Left lobe of liver (tissue), 2 donors: ENCODE results near the gene SLC22A31. TPM values are rescaled to one million over a fixed set of nuclear protein-coding genes. Genes with fewer than 3 reads are reported as not detected.
"Not testable (repeated sequence)": the region's sequence is repeated elsewhere in the genome, so short reads cannot be mapped to it uniquely, and the experiment has no call there.

ENCODE experiments used
- ATAC-seq: fragments of 200-7000 bp; cut with Tn5 transposase; one replicate; pipeline ENCODE4 v1.9.1; 2020; ENCODE audit warnings: mild to moderate bottlenecking, moderate library complexity
- DNase-seq: peaks from one replicate; pipeline ENCODE4 v3.0.0-alpha.2; 2020; ENCODE audit warnings: low spot score
- total RNA-seq: library from RNA; stranded (reverse); gene quantifications from one replicate; pipeline ENCODE4 v1.2.1, GENCODE V29; 2021
- donor health status: DM: no; HTN: no; CAD: no; lungs with moderate emphysema.
- donor health status: DM: no; HTN: yes; CAD: no.

SLC22A31 gene
- total RNA-seq, 1 donor from 2014 or later = 0.30 TPM

DNA sequence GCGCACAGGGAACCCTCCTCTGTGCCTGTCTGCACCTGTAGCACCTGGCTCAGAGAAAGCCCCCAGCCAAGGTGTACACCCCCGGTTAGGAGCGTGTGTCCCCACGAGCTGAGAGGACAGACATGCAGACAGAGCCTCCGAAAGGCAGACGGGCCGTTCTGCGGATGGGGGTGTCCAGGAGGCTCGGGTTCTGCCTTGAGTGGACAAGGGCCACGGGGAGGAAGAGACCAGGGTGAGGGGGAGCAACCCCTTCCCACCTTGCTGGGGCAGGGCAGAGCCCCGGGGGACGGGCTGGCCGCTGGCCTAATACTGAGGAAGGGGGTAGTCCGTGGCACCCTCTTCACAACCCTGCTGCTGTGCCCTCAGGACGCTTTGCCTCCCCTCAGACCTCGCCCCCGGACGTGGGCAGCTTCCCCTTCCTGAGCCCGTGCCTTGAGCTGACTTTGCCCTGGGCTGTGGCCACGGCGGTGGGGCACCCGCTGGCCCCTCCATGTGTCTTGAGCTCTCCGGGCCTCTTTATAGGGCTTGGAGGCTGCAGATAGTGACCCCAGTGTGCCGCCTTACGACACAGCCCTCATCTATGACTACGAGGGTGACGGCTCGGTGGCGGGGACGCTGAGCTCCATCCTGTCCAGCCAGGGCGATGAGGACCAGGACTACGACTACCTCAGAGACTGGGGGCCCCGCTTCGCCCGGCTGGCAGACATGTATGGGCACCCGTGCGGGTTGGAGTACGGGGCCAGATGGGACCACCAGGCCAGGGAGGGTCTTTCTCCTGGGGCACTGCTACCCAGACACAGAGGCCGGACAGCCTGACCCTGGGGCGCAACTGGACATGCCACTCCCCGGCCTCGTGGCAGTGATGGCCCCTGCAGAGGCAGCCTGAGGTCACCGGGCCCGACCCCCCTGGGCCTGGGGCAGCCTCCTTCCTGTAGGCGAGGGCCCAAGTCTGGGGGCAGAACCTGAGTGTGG is 5.7 kb downstream of the SLC22A31 start:
- DNase-seq (no peak), ATAC-seq (no peak)

DNA sequence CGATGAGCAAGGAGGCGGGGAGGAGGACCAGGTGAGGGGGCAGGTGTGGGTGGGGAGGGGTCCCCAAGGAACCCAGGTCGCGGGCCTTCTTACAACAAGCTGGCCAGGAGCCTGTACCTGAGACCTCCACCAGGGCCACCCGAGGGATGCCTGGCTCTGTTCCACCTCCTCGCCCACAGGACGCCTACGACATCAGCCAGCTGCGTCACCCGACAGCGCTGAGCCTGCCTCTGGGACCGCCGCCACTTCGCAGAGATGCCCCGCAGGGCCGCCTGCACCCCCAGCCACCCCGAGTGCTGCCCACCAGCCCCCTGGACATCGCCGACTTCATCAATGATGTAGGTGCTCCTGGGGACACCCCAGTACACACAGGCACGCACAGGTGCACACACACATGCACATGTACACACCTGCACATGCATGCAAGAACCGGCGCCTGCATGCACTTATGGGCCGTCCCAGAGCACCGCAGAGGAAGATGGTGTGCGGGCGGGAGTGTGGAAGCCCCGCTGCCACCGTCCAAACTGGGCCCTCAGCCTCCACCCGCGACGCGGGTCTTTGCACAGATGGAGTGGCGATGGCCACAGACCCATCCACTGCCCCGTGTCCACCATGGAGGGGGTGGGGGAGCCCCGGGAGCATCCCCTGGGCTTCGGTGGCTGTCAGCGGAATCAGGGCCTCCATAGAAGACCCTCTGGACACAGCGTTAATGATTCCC is 6.6 kb downstream of the SLC22A31 start:
- ATAC-seq = no peak
- DNase-seq = no peak

DNA sequence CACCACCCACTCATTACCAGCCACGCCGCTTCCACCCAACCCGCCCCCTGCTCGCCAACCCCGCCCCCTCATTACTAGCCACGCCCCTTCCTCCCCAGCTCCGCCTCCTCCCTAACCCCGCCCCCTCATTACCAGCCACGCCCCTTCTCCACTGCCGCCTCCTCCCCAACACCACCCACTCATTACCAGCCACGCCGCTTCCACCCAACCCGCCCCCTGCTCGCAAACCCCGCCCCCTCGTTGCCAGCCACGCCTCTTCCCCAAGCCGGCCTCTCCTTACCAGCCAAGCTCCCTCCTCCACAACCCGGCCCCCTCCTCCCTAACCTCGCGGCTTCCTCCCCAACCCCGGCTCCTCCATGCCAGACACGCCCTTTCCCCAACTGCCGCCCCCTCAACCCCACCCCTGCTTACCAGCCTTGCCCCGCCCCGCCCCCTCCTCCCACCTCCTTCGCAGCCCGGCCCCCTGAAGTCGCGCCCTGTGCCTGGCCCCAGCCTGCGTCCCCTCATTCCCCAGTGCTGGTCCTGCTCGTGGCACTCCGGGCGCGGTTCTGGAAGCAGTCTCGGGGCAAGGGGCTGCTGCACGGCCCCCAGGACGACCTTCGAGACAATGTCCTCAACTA is 7.3 kb downstream of the SLC22A31 start:
- ATAC-seq = peak; percentile 19
- no peak for DNase-seq

DNA sequence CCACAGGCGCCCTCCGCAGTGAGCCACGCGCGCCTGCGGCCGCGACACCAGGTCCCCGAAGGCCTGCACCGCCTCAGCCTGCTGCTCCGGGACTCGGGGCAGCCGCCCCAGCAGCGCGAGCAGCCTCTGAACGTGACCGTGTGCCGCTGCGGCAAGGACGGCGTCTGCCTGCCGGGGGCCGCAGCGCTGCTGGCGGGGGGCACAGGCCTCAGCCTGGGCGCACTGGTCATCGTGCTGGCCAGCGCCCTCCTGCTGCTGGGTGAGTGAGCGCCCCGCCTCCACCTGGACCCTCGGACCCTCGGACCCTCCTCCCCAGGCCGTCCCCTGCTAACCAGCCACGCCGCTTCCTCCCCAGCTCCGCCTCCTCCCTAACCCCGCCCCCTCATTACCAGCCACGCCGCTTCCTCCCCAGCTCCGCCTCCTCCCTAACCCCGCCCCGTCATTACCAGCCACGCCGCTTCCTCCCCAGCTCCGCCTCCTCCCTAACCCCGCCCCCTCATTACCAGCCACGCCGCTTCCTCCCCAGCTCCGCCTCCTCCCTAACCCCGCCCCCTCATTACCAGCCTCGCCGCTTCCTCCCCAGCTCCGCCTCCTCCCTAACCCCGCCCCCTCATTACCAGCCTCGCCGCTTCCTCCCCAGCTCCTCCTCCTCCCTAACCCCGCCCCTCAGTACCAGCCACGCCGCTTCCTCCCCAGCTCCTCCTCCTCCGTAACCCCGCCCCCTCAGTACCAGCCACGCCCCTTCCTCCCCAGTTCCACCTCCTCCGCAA is 8.0 kb downstream of the SLC22A31 start:
- peak; percentile 27 for ATAC-seq

DNA sequence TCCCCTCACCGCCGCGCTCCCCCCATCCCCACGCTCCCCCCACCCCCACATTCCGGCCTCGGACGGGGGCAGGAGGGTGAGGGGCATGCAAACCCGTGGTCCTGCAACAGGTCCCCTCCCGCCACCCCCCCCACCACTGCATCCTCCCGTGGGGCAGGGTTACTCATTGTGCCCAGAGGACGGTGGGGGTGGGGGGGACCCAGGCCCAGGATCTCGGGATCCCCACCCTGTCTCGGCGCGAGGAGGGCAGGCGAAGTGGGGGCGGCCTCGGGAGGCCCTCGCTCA is 8.5 kb downstream of the SLC22A31 start:
- DNase-seq (no peak), ATAC-seq (no peak)

More for the DNA sequence above, 8.0 kb downstream of the SLC22A31 start:
- DNase-seq = not testable (repeated sequence)

DNA sequence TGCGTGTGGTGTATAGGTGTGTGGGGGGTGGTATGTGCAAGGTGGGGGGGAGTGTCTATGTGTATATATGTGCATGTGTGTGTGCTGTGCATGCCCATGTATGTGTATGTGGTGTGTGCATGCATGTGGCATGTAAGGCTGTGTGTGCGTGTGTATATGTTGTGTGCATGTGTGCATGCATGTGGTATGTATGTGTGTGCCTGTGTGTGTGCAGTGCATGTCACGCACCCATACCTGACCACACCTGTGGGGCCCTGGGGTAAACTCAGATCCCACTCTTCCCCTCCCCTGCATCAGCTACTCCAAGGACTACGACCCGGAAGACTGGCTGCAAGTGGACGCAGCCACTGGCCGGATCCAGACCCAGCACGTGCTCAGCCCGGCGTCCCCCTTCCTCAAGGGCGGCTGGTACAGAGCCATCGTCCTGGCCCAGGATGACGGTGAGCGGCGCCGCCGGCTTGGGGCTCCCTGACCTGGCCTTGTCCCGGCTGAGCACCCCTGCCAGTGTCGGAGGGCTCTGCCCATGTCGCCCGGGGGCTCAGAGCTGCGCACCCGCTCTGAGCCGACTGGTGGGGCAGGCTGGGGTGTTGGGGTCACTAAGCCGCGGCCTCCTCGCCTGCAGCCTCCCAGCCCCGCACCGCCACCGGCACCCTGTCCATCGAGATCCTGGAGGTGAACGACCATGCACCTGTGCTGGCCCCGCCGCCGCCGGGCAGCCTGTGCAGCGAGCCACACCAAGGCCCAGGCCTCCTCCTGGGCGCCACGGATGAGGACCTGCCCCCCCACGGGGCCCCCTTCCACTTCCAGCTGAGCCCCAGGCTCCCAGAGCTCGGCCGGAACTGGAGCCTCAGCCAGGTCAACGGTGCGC is 9.1 kb downstream of the SLC22A31 start:
- no peak for ATAC-seq
- no peak for DNase-seq

DNA sequence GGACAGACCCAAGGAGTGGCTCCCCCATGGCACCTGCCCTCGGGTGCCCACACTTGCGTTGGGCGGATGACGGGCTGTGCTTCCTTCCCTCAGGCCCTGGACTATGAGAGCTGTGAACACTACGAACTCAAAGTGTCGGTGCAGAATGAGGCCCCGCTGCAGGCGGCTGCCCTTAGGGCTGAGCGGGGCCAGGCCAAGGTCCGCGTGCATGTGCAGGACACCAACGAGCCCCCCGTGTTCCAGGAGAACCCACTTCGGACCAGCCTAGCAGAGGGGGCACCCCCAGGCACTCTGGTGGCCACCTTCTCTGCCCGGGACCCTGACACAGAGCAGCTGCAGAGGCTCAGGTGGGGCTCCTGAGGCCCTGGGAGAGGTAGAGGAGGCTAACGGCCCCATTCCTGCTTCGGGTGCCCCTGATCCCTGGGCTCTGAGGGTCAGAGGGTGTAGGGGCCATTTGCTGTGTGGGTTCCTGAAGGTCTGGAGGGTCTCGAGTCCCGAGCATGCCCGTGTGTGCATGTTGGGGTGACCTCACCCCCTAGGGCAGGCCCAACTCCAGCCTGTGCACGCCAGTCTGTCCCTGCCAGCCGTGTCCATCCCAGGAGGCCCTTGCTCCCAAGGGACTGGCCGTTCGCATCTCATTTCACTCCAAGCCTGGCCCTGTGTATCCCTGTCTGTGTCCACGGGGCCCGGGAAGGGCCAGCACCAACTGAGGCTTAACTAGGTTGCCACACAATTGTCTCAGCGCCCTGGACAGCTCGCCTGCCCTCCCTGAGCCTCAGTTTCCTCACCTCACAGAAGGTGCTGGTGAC is 10.0 kb downstream of the SLC22A31 start:
- ATAC-seq (no peak), DNase-seq (no peak)

DNA sequence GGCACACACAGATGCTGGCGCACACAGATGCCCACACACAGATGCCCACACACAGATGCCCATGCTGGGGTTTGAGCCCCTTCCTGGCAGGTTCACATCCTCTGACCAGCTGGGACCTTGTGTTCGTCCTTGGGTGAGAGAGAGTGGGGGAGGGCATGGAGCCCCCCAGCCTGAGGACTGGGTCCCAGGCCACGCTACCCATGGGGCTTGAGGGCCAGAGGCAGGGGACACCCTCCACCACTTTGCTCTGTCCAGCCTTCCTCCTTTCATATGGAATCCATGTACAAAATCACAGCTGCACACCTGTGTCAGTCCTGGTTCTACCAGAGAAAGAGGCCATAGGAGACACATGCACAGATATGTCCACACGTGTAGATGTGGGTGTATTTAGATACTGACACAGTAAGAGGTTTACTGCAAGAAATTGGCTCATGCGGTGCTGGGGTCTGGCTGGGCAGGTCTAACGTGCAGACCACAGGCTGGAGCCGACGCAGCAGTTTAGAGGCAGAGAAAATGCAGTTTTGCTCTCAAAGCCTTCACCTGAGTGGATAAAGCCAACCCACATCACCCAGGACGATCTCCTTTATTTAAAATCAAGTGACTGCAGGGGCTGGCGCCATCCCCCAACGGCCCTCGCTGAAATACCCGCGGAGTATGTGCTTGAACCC is 10.8 kb downstream of the SLC22A31 start:
- DNase-seq (no peak), ATAC-seq (no peak)

DNA sequence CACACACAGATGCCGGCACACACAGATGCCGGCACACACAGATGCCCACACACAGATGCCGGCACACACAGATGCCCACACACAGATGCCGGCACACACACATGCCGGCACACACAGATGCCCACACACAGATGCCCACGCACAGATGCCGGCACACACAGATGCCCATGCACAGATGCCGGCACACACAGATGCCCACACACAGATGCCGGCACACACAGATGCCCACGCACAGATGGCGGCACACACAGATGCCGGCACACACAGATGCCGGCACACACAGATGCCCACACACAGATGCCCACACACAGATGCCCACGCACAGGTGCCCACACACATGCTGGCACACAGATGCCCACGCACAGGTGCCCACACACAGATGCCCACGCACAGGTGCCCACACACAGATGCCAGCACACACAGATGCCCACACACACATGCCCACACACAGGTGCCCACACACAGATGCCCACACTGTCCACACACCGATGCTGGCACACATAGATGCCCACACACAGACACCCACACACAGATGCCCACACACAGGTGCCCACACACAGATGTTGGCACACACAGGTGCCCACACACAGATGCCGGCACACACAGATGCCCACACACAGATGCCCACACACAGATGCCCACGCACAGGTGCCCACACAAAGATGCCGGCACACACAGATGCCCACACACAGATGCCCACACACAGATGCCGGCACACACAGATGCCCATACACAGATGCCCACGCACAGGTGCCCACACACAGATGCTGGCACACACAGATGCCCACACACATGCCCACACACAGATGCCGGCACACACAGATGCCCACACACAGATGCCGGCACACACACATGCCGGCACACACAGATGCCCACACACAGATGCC is 11.6 kb downstream of the SLC22A31 start:
- ATAC-seq, DNase-seq: not testable (repeated sequence)

DNA sequence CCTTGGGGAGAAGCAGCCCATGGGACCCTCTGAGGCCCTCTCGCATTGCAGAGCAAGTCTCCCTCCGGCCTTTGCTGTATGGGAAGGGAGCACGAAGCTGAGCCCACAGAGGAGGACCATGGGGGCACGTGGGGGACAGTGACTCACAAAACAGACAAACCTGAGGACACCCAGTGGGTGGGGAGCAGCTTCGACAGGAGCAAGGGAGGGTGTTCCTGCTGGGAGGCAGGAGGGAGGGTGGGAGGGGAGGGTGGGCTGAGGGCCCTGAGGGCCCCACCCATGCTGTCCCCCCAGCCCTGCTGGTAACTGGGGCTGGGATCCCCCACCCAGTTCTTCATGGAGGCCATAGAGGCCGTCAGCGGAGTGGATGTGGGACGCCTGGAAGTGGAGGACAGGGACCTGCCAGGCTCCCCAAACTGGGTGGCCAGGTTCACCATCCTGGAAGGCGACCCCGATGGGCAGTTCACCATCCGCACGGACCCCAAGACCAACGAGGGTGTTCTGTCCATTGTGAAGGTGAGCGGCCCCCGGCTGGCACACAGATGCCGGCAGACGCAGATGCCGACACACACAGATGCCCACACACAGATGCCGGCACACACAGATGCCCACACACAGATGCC is 12.5 kb downstream of the SLC22A31 start:
- peak; percentile 9 for ATAC-seq

DNA sequence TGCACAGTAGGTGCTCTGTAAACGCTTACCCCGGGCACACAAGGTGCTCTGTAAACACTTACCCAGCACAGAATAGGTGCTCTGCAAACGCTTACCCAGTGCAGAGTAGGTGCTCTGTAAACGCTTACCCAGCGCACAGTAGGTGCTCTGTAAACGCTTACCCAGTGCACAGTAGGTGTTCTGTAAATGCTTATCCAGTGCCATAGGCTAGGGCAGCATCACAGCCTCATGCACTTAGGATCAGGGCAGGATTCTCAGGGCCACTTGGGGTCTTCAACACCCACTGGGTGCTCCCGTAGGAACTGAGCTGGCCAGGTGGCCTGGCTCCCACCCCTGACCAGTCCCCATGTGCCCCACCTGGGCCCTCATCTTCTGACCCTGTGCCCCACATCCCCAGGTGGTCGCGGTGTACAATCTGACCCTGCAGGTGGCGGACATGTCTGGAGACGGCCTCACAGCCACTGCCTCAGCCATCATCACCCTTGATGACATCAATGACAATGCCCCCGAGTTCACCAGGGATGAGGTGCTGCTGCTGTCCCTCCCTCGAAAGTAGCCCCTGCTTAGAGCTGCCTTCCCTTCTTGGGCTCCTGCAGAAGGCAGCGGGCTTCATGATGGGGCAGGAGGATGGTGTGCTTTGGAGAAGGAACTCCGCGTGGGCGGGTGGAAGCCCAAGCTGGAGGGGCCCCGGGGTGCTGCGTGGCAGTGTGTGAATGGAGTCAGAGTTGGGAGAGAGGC is 13.1 kb downstream of the SLC22A31 start:
- peak; percentile 49 for ATAC-seq
- DNase-seq = no peak

More for the DNA sequence above, 12.5 kb downstream of the SLC22A31 start:
- DNase-seq = no peak

DNA sequence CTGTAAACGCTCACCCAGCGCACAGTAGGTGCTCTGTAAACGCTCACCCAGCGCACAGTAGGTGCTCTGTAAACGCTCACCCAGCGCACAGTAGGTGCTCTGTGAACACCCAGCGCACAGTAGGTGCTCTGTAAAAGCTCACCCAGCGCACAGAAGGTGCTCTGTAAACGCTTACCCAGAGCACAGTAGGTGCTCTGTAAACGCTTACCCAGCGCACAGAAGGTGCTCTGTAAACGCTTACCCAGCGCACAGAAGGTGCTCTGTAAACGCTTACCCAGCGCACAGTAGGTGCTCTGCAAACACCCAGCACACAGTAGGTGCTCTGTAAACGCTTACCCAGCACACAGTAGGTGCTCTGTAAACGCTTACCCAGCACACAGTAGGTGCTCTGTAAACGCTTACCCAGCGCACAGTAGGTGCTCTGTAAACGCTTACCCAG is 13.7 kb downstream of the SLC22A31 start:
- not testable (repeated sequence) for ATAC-seq

DNA sequence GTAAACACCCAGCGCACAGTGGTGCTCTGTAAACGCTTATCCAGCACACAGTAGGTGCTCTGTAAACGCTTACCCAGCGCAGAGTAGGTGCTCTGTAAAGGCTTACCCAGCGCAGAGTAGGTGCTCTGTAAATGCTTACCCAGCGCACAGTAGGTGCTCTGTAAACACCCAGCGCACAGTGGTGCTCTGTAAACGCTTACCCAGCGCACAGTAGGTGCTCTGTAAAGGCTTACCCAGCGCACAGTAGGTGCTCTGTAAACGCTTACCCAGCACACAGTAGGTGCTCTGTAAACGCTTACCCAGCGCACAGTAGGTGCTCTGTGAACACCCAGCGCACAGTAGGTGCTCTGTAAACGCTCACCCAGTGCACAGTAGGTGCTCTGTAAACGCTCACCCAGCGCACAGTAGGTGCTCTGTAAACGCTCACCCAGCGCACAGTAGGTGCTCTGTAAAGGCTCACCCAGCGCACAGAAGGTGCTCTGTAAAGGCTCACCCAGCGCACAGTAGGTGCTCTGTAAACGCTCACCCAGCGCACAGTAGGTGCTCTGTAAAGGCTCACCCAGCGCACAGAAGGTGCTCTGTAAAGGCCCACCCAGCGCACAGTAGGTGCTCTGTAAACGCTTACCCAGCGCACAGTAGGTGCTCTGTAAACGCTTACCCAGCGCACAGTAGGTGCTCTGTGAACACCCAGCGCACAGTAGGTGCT is 14.3 kb downstream of the SLC22A31 start:
- DNase-seq, ATAC-seq: not testable (repeated sequence)

More for the DNA sequence above, 13.7 kb downstream of the SLC22A31 start:
- DNase-seq = not testable (repeated sequence)

DNA sequence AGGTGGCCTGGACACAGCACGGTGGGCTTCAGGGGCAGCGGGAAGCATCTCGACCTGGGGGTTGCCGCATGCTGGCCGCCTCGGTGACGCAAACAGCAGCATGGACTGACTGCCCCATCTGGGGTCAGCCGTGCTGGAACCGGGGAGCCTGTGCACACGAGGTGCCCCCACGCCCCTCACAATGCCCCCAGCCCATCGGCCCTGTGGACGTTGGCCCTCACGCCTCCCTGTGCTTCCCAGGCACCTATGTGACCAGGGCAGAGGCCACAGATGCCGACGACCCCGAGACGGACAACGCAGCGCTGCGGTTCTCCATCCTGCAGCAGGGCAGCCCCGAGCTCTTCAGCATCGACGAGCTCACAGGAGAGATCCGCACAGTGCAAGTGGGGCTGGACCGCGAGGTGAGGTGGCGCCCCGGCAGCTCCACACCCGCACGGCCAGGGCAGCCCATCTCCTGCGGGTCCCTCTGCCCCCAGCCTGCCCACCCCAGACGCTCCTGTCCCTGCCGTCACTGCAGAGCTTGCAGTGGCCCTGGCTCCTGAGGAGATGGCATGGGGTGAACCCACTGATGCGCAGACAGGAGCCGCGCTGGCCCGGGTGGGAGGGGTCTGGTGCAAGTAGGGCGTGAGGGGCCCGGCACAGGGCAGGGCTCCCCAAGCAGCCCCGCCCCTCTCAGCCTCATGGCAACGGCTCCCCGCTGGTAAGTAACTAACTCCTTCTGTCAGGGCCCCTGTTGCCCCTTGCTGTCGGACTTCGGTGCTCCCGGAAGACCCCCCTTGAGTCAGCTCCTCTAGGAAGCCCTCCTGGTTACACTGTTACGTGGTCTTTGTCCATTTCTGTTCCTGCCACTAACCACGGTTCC is 15.2 kb downstream of the SLC22A31 start:
- ATAC-seq = no peak
- DNase-seq = no peak

DNA sequence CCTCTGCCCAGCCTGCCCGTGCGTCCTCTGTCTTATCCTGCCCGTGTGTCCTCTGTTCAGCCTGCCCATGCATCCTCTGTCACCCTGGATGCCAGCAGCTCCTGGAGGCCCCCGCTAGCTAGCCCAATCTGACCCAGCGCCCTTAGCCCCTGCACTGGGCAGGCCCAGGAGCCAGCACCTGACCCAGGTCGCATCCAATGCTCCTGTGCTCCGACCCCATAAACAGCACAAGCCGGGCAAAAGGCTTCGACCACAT is 15.7 kb downstream of the SLC22A31 start:
- DNase-seq = no peak
- ATAC-seq = no peak
